Fibroblast of skin of right biceps (primary cell): ENCODE results near the gene MAGI1.

Source experiments
- DNase-seq: peaks from one replicate; pipeline ENCODE4 v3.0.0-alpha.2; 2013

The MAGI1 gene

GRCh38 chr3:65703026-65703425 is 335.7 kb downstream of the MAGI1 start:
- no peak for DNase-seq

- no peak for DNase-seq
Measured at GRCh38 chr3:65702202-65702601, 336.5 kb downstream of the MAGI1 start.

DNA sequence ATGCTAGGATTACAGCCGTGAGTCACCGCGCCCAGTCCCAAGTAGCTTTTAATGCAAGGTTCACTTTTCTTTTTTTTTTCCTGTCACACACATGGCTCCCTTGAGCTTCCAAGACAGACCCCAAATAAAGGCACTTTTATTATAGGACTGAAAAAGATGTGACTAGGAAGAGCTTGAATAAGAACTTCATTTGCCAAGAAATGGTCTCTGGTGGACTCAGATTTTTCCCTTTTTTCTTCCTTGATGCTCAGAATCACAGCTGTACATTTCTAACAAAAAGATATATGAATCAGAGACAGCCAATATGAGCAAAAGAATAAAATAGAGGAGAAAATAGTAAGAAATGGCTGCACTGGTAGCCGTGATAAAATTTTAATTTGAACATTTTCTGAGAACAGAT is 337.2 kb downstream of the MAGI1 start:
- DNase-seq: no peak

DNA sequence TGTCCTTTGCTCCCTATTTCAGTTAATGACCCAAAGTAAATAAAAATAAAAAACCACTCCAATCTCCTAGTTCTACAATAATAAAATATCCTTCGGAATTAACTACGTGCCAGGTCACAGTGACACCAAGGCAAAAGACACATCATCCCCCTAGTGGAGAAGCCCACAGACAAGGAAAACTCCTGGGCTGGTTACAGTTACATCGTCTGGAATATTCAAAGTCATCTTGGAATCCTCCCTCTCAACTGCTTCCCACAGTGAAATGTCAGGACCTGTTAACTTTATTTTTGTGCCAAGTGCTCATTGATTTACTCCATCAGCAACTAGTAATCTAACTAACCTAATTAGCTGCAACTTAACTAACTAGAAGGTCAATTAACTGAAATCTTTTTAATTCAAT is 349.3 kb downstream of the MAGI1 start:
- DNase-seq: no peak

- DNase-seq: no peak
Measured at GRCh38 chr3:65687741-65688140, 351.0 kb downstream of the MAGI1 start.

GRCh38 chr3:65685621-65686235 is 353.0 kb downstream of the MAGI1 start:
- peak; percentile 65 for DNase-seq

DNA sequence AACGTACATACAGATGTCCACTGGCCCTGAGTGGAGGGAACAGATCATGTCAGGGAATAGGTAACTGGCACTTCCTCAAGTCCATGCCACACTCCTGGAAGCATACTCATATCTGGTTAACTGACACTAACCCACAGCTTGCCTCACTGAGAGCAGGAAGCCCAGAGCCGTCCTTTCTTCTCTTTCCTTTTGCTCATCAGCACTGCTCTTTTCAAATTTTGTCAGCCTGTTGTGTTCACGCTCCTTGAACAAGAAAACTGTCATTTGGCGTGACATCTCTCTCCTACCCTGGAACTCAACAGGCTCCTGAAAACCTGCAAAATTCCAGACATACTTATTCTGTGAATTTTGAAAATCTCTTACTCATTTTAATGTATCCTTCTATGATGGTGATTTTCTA is 360.2 kb downstream of the MAGI1 start:
- no peak for DNase-seq

GRCh38 chr3:65677486-65678010 is 361.2 kb downstream of the MAGI1 start:
- DNase-seq: no peak

DNA sequence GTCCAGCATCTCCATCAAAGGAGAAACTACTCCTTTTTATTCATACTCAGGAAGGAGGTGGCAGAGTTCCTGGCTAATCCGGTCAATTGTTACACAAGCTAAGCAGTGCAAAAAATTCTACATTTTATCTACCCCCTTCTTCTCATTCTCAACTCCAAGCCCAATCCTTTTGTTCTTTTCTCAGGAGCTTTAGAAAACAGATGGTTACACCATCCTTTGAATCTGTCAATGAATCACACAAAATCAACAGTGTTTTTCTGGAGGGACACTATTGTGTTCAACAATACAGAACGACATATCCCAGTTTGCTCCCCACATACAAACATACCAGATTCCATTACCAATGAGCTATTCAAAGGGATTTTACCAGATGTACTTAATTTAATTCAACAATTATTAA is 362.1 kb downstream of the MAGI1 start:
- no peak for DNase-seq

GRCh38 chr3:65675011-65675410 is 363.7 kb downstream of the MAGI1 start:
- DNase-seq: no peak

GRCh38 chr3:65674226-65674625 is 364.5 kb downstream of the MAGI1 start:
- DNase-seq: no peak

GRCh38 chr3:65672871-65673815 is 365.6 kb downstream of the MAGI1 start:
- DNase-seq: peak; percentile 41

GRCh38 chr3:65672061-65672460 is 366.7 kb downstream of the MAGI1 start:
- no peak for DNase-seq

- no peak for DNase-seq
Measured at GRCh38 chr3:65671004-65671403, 367.7 kb downstream of the MAGI1 start.

DNA sequence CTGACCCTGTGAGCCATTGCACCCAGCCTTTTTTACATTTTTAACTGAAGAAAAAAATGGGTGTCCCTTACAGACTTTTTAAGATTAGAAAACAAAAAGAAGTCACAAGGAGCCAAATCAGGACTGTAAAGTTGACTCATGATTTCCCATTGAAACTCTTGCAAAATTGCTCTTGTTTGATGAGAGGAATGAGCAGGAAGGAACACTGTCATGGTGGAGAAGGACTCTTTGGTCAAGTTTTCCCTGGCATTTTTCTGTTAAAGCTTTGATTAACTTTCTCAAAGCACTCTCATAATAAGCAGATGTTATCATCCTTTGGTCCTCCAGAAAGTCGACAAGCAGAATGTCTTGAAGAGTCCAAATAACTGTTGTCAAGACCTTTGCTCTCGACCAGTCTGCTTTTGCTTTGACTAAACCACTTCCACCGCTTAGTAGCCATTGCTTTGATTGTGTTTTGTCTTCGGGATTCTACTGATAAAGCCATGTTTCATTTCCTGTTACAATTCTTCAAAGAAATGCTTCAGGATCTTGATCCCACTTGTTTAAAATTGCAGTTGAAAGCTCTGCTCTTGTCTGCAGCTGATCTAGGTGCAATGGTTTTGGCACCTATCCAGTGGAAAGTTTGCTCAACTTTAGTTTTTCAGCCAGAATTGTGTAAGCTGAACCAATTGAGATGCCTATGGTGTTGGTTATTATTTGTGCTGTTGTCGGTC is 369.4 kb downstream of the MAGI1 start:
- DNase-seq: peak; percentile 37

DNA sequence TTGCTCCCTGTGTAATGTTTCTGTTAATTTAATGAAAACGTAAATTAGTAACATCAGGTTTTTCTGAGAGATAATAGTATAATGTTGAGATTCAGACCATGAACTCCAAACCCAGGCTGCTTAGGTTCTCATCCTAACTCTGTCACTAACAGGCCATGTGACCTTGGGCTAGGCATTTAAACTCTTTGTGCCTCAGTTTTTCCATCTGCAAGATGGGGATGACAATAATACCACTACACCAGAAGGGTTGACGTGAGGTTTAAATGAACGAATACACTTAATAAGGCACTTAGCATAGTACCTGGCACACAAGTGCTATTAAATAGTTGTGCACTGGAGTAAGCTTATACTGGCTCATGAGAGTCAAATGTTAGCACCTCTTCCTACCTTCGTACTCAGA is 370.8 kb downstream of the MAGI1 start:
- no peak for DNase-seq

DNA sequence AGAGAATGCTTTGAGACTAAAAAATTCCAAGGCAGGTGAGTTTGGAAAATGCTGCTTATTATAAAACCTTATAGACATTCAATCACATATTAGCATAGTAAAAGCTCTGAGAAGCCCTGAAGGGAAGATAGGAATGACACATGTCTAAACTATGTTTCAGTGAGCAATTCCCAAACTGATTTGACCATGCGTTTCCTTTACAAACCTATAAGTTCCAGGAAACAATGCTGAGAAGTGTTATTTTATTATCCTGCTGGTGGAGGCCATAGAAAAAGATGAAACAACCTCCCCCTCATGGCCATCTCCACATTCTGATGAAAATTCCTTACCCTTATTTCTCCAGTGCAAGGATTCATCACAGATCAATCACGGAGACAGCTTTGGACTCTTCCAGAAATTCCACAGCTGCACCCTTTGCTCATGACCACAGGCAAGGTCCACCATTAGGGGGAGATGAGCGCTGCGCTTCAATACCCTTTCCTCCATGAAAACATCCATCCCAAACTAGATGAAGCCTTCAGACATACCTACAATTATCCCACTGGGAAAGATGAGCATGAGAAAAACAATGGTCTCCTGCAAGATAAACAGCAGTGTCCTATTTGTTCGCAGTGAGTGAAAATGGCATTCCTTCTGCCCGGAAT is 372.1 kb downstream of the MAGI1 start:
- peak; percentile 83 for DNase-seq

DNA sequence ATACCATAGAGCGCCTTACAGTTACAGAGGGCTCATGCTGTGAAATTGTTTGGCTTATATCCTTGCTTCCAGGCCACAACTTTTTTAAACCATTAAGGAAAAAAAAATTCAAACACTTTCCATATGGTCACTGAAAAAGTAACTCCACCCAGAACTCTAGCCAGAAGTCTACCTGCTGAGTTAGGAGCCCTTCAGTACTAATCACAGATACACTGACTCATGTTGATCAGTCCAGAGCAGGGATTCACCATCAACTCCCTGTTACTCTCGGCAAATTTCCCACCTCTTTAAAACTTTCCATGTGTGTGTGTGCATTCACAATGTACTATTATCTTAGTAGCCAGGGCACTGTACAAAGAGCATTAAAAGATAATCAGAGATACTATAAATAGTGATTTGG is 372.8 kb downstream of the MAGI1 start:
- DNase-seq: peak; percentile 27

DNA sequence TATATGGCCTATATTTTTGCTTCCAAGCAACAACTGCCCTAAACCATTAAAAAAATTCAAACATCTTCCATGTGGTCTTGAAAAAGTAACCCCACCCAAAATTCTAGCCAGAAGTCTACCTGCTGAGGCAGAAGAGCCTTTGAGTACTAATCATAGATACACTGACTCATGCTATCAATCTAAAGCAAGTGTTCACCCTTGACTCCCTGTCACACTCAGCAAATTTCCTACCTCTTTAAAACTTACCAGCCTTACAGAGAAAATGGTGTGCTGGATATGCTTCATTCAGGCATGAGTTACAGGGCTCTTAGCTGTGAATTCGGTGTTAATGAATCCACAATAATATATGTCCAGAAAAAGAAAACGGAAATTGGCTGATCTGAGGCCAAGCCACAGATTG is 373.8 kb downstream of the MAGI1 start:
- no peak for DNase-seq

GRCh38 chr3:65664446-65664845 is 374.3 kb downstream of the MAGI1 start:
- DNase-seq: peak; percentile 25

GRCh38 chr3:65662095-65662494 is 376.6 kb downstream of the MAGI1 start:
- DNase-seq: no peak

DNA sequence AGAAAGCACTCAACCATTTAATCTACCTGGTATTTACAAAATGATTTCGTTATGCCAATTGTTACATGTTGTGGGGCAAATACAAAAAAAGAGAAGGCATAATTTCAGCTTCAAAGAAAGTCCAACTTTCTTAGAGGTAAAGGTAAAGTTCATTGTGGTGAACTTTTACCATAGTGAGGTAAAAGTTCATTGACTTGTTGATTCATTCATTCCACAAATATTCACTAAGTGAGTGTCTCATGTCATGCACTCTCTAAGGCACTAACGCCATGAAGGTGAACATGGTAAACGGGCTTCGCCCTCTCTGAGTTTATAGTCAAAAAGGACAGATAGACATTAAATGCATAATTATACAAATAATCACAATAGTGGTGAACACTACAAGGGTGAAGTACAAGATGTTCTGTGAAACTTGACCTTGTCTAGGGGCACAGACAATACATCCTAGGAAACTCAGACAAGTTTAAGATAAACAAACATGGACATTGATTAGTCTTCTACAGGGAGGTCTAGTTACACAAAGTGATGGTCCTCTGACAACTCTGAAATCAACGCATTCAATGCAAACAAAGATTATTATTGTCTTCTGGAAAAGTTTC is 378.6 kb downstream of the MAGI1 start:
- no peak for DNase-seq

DNA sequence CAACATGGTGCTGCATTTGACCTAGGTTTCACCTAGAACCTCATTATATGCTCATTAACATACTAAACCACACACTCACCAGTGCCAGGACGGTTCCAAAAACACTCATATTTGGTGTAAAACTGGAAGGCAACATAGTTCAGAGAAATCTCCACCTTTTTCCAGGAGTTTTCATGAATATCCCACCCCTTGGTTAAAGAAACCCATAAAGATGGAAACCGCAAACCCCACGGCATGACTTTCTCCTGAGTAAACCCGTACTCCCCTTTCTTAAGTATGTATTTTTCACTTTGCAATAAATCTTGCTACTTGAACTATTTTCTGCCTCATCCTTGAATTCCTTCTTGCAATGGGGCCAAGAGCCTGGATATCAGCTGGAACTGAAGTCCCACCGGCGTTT is 379.3 kb downstream of the MAGI1 start:
- peak; percentile 20 for DNase-seq
